ENCODE measurements around the gene DCT. TPM values are rescaled to one million over a fixed set of nuclear protein-coding genes. Genes with fewer than 3 reads are reported as not detected.

Gene DCT
- total and polyA plus RNA-seq, 2 donors (not counting 3 experiments of a cell fraction or from before 2014, with no cell fraction given): not detected

GRCh38 chr13:94389604-94390351, 89.7 kb downstream of the DCT start:
- no peak for TF ChIP-seq POLR2AphosphoS5 (IDR thresholded peaks at IDR 0.05; ENCODE audit: insufficient read depth, low read depth, low read length)
- TF ChIP-seq POLR2A (IDR thresholded peaks at IDR 0.05; ENCODE audit: low read depth, low read length): no peak
- TF ChIP-seq EZH2 (IDR thresholded peaks at IDR 0.05; ENCODE audit: borderline replicate concordance, low read depth, low read length, severe bottlenecking): no peak
- TF ChIP-seq JUN (IDR thresholded peaks at IDR 0.05; ENCODE audit: borderline replicate concordance, insufficient read depth, insufficient read length, low read depth): no peak
- TF ChIP-seq MYC (IDR thresholded peaks at IDR 0.05; ENCODE audit: low read depth, low read length): no peak
- no peak for TF ChIP-seq FOS (IDR thresholded peaks at IDR 0.05; ENCODE audit: borderline replicate concordance, insufficient read depth, low read length)
- no peak for TF ChIP-seq MAX (IDR thresholded peaks at IDR 0.05; ENCODE audit: insufficient read depth, insufficient read length)
- no peak for TF ChIP-seq CTCF (IDR thresholded peaks at IDR 0.05; ENCODE audit: extremely low read depth in 1 of 2, insufficient read depth in 1 of 2, low read depth in 1 of 2, low read length in 2 of 2)
- TF ChIP-seq GATA2 (IDR thresholded peaks at IDR 0.05; ENCODE audit: insufficient read depth, insufficient read length, low read depth, low read length): no peak
- DNase-seq (ENCODE audit: low read depth, low spot score) (no peak), FAIRE-seq (no peak)
- Histone ChIP-seq H3K9ac (replicated peaks; ENCODE audit: extremely low read depth, insufficient read depth, low read length) (no peak overlapping the region), H3K27ac (ENCODE audit: insufficient read depth, low read depth, low read length) (no peak overlapping the region), H3K27me3 (ENCODE audit: control insufficient read depth in 2 of 2, insufficient read depth in 2 of 2, low read length in 2 of 2) (no peaks in the 10 kb centered on the region), H3K4me2 (ENCODE audit: insufficient read depth, low read length) (no peak overlapping the region), H2AFZ (ENCODE audit: low read depth, low read length) (no peak overlapping the region), H4K20me1 (replicated peaks; ENCODE audit: control insufficient read depth, extremely low read depth, insufficient read depth, low read length) (no peaks in the 10 kb centered on the region), H3K9me1 (replicated peaks; ENCODE audit: control insufficient read depth, extremely low read depth, insufficient read depth, low read length) (no peaks in the 10 kb centered on the region), H3K4me1 (ENCODE audit: control insufficient read depth, extremely low read depth, insufficient read depth, low read length) (no peaks in the 10 kb centered on the region), H3K36me3 (ENCODE audit: control insufficient read depth in 2 of 2, extremely low read depth in 1 of 2, insufficient read depth in 2 of 2, low read length in 2 of 2) (no peaks in the 10 kb centered on the region), H3K79me2 (ENCODE audit: control insufficient read depth, insufficient read depth, low read length) (no peaks in the 10 kb centered on the region), H3K9me3 (replicated peaks; ENCODE audit: control insufficient read depth, insufficient read depth, low read length) (no peaks in the 10 kb centered on the region), H3K4me3 (replicated peaks in 1 of 3; ENCODE audit: insufficient read depth in 1 of 3, low read depth in 1 of 3, low read length in 3 of 3) (no peak overlapping the region)
- ChIA-PET CTCF (no interaction called here), POLR2A (no interaction called here)
- no TSS peak for BruUV-seq (replicated peaks)
- dilution Hi-C loops (cut with MboI; ENCODE audit: extremely low pct_ligation_motif_present, low sequenced_read_pairs): no loop called here
- intact Hi-C loops (cut with micrococcal nuclease): no loop called here

Data from endothelial cell of umbilical vein (primary cell).